Endothelial cell of umbilical vein (primary cell): Measurements from ENCODE around the gene CPXM2. TPM values are rescaled to one million over a fixed set of nuclear protein-coding genes. Genes with fewer than 3 reads are reported as not detected.

Experiments
- BruUV-seq: library from RNA; stranded (reverse); fragments of 400-500 nt; replicated peaks from 2 replicates; lab custom pipeline; 2021; lab: Mats Ljungman, UMichigan
- CTCF ChIA-PET: fragments of 300-600, 350-600 bp; sonication (Branson Sonifier 250); formaldehyde crosslinking; loops from one replicate; lab custom pipeline; 2021; ENCODE audit warnings: antibody characterized with exemption, inconsistent platforms; lab: Charles Lee
- POLR2A ChIA-PET: fragments of 300-600, 350-600 bp; sonication (Branson Sonifier 250); formaldehyde crosslinking; loops from one replicate; lab custom pipeline; 2021; ENCODE audit warnings: antibody characterized with exemption, inconsistent platforms; lab: Charles Lee
- DNase-seq: peaks from one replicate; pipeline ENCODE4 v3.0.0-alpha.2; 2011; ENCODE audit warnings: low read depth, low spot score
- FAIRE-seq: peaks from 2 replicates; lab custom pipeline; 2011; peaks lifted over from hg19 to GRCh38; lab: Jason Lieb, UNC
- H2AFZ ChIP-seq: 2 replicates; pipeline ENCODE4 v1.6.0; 2012; ENCODE audit warnings: low read depth, low read length, control low read depth, inconsistent platforms
- H3K27ac ChIP-seq: 2 replicates; pipeline ENCODE4 v1.5.1; 2011; ENCODE audit warnings: low read depth, mild to moderate bottlenecking, control low read depth, low read length, moderate library complexity; ENCODE audit not compliant: insufficient read depth
- H3K27me3 ChIP-seq, 2 experiments: 2 replicates each; pipeline versions ENCODE4 v1.6.0 to v1.6.1; 2011; ENCODE audit warnings: low read length in 2 of 2, mixed read lengths in 1 of 2; ENCODE audit not compliant: control insufficient read depth in 2 of 2, insufficient read depth in 2 of 2
- H3K36me3 ChIP-seq, 2 experiments: 2 replicates in 1 of 2; 3 replicates in 1 of 2; pipeline ENCODE4 v1.5.1; 2011; ENCODE audit warnings: low read length in 2 of 2, mild to moderate bottlenecking in 1 of 2, moderate library complexity in 1 of 2; ENCODE audit not compliant: control insufficient read depth in 2 of 2, insufficient read depth in 2 of 2; ENCODE audit errors: extremely low read depth in 1 of 2
- H3K4me1 ChIP-seq: 3 replicates; pipeline ENCODE4 v1.5.1; 2011; ENCODE audit warnings: mild to moderate bottlenecking, low read length; ENCODE audit not compliant: control insufficient read depth, insufficient read depth; ENCODE audit errors: extremely low read depth
- H3K4me2 ChIP-seq: 2 replicates; pipeline ENCODE4 v1.6.1; 2011; ENCODE audit warnings: low read length, control low read depth, mixed read lengths; ENCODE audit not compliant: insufficient read depth
- H3K4me3 ChIP-seq, 3 experiments: fragments of 200-600 bp in 1 of 3; sonication (generic), shearing (Covaris generic) in 1 of 3; replicated peaks in 1 of 3; 2 replicates each; pipeline ENCODE4 v1.5.1; 2011 to 2016; ENCODE audit warnings: control low read depth in 3 of 3, low read length in 3 of 3, mild to moderate bottlenecking in 2 of 3, inconsistent platforms in 1 of 3, low read depth in 1 of 3, moderate library complexity in 1 of 3; ENCODE audit not compliant: insufficient read depth in 1 of 3
- H3K79me2 ChIP-seq: 2 replicates; pipeline ENCODE4 v1.6.0; 2012; ENCODE audit warnings: low read length, inconsistent platforms; ENCODE audit not compliant: control insufficient read depth, insufficient read depth
- H3K9ac ChIP-seq: replicated peaks from 2 replicates; pipeline ENCODE3; 2011; ENCODE audit warnings: low read length, control low read depth; ENCODE audit not compliant: insufficient read depth; ENCODE audit errors: extremely low read depth
- H3K9me1 ChIP-seq: replicated peaks from 3 replicates; pipeline ENCODE4 v1.6.0; 2011; ENCODE audit warnings: mild to moderate bottlenecking, low read length; ENCODE audit not compliant: control insufficient read depth, insufficient read depth; ENCODE audit errors: extremely low read depth
- H3K9me3 ChIP-seq: replicated peaks from 2 replicates; pipeline ENCODE4 v1.5.1; 2012; ENCODE audit warnings: low read length, inconsistent platforms; ENCODE audit not compliant: control insufficient read depth, insufficient read depth
- H4K20me1 ChIP-seq: replicated peaks from 2 replicates; pipeline ENCODE3; 2011; ENCODE audit warnings: mild to moderate bottlenecking, low read length; ENCODE audit not compliant: control insufficient read depth, insufficient read depth; ENCODE audit errors: extremely low read depth
- CTCF ChIP-seq, 2 donors: IDR thresholded peaks; 1 replicate in 1 of 2; 2 replicates in 1 of 2; pipeline ENCODE4 v1.5.1; 2011; ENCODE audit warnings: low read length in 2 of 2, mild to moderate bottlenecking in 2 of 2, moderate library complexity in 2 of 2, control low read depth in 1 of 2, inconsistent platforms in 1 of 2, low read depth in 1 of 2; ENCODE audit not compliant: insufficient read depth in 1 of 2; ENCODE audit errors: extremely low read depth in 1 of 2
- EZH2 ChIP-seq: IDR thresholded peaks from 2 replicates; pipeline ENCODE4 v1.6.1; 2012; ENCODE audit warnings: borderline replicate concordance, low read depth, mild to moderate bottlenecking, moderate library complexity, low read length, inconsistent platforms; ENCODE audit not compliant: severe bottlenecking
- FOS ChIP-seq: IDR thresholded peaks from 2 replicates; pipeline ENCODE4 v1.6.1; 2011; ENCODE audit warnings: mild to moderate bottlenecking, low read length, moderate library complexity, borderline replicate concordance; ENCODE audit not compliant: insufficient read depth
- GATA2 ChIP-seq: IDR thresholded peaks from 2 replicates; pipeline ENCODE4 v1.7.0; 2011; ENCODE audit warnings: low read depth, mild to moderate bottlenecking, moderate library complexity, mixed read lengths, low read length; ENCODE audit not compliant: insufficient read length, insufficient read depth
- JUN ChIP-seq: IDR thresholded peaks from 2 replicates; pipeline ENCODE4 v1.6.1; 2011; ENCODE audit warnings: borderline replicate concordance, low read depth; ENCODE audit not compliant: insufficient read length, insufficient read depth
- MAX ChIP-seq: IDR thresholded peaks from 2 replicates; pipeline ENCODE4 v1.6.1; 2011; ENCODE audit not compliant: insufficient read depth, insufficient read length
- MYC ChIP-seq: IDR thresholded peaks from one replicate; pipeline ENCODE4 v1.6.1; 2011; ENCODE audit warnings: mild to moderate bottlenecking, low read depth, low read length
- POLR2A ChIP-seq: IDR thresholded peaks from 2 replicates; pipeline ENCODE4 v1.6.1; 2012; ENCODE audit warnings: low read depth, mild to moderate bottlenecking, control low read depth, low read length
- POLR2AphosphoS5 ChIP-seq: IDR thresholded peaks from 2 replicates; pipeline ENCODE4 v1.6.1; 2012; ENCODE audit warnings: low read depth, mild to moderate bottlenecking, control low read depth, low read length, moderate library complexity; ENCODE audit not compliant: insufficient read depth
- dilution Hi-C: fragments of 300-500 bp; cut with MboI; formaldehyde crosslinking; loops from one replicate; pipeline ENCODE4 v1.15.0; 2019; ENCODE audit warnings: low sequenced_read_pairs; ENCODE audit not compliant: extremely low pct_ligation_motif_present
- intact Hi-C: fragments of 100-400 bp; cut with micrococcal nuclease; formaldehyde crosslinking; loops from one replicate; pipeline ENCODE4 v1.10.0; 2022
- polyA plus RNA-seq, 4 experiments: library from polyadenylated mRNA; depleted of rRNA in 3 of 4; stranded (reverse) in 3 of 4; unstranded in 1 of 4; fragments of >200 nt; gene quantifications; 2 replicates each; pipeline versions ENCODE4 v1.2.1 to v1.2.3, GENCODE V29; 2011 to 2012; ENCODE audit warnings: missing spikeins in 1 of 4
- total RNA-seq: library from RNA; stranded (reverse); gene quantifications from 2 replicates; pipeline ENCODE4 v1.2.3, GENCODE V29; 2021

Gene CPXM2
- total and polyA plus RNA-seq, 2 donors (not counting 3 experiments of a cell fraction or from before 2014, with no cell fraction given): 1.8 to 2.7 TPM

GRCh38 chr10:123901621-123902020 lies 10.0 kb upstream of the CPXM2 start:
- Histone ChIP-seq H3K9ac (no peak overlapping the region), H3K4me1 (no peaks in the 10 kb centered on the region), H3K9me1 (no peaks in the 10 kb centered on the region), H3K36me3 (no peaks in the 10 kb centered on the region), H2AFZ (no peak overlapping the region), H3K4me2 (no peak overlapping the region), H3K27ac (no peak overlapping the region), H4K20me1 (no peaks in the 10 kb centered on the region), H3K9me3 (no peaks in the 10 kb centered on the region), H3K79me2 (no peaks in the 10 kb centered on the region), H3K4me3 (no peak overlapping the region), H3K27me3 (no peaks in the 10 kb centered on the region)
- intact Hi-C loops (no loop called here), dilution Hi-C loops (no loop called here)
- BruUV-seq: no TSS peak
- DNase-seq (no peak), FAIRE-seq (no peak)
- CTCF ChIA-PET: no interaction called here
- POLR2A ChIA-PET: no interaction called here
- no peak for TF ChIP-seq POLR2A
- no peak for TF ChIP-seq MYC
- no peak for TF ChIP-seq MAX
- no peak for TF ChIP-seq JUN
- no peak for TF ChIP-seq EZH2
- TF ChIP-seq POLR2AphosphoS5: no peak
- no peak for TF ChIP-seq GATA2
- TF ChIP-seq FOS: no peak
- no peak for TF ChIP-seq CTCF (IDR thresholded peaks at IDR 0.05; ENCODE audit: extremely low read depth in 1 of 2, insufficient read depth in 1 of 2, low read depth in 1 of 2, low read length in 2 of 2)
